Heart left ventricle (tissue), 13 donors: Measurements from ENCODE around the gene NUDT8.
A peak's percentile ranks its signal among the peaks of the same experiment; 100 is the strongest.

ENCODE experiments used
- POLR2A ChIP-seq, 2 donors: fragments of 450-650 bp; IDR thresholded peaks; one replicate each; pipeline ENCODE4 v1.6.1; 2017; ENCODE audit warnings: antibody characterized with exemption in 2 of 2, mild to moderate bottlenecking in 2 of 2, moderate library complexity in 2 of 2
- TF ChIP-seq, protein P1 (sequence below), 12 donors: fragments of 200-600 bp; sonication (generic) in 4 of 12; IDR thresholded peaks; one replicate each; pipeline versions ENCODE4 v1.5.0 to v1.8.0; 2018 to 2022; ENCODE audit warnings: antibody characterized with exemption in 12 of 12, mild to moderate bottlenecking in 5 of 12
- donor health status: ischemic (EF 13 %, LVEDD 7.1; RV severe dilation, severe dysfunction).
- donor health status: DM: no; HTN: yes; CAD: no.
- donor health status: DM: no; HTN: no; CAD: no.
- donor health status: ischemic (EF 25% LVEDD 6.9; RV normal size, moderate dysfunction).
- donor health status: ischemic (EF 25% LVEDD 5.7; RV mildly dilated, moderate dysfunction).
- donor health status: ischemic (EF 35%, LVEDD 5.7; RV mildly dilated, moderate dysfunction).
- donor health status: nonischemic (EF 11% LVEDD 7.7; RV severe dilation, severe dysfunction).
- donor health status: DM: yes; HTN: yes; CAD: no.
- donor health status: PGD.
- donor health status: ischemic (EF 29% LVEDD 5.4; RV normal size, mild dysfunction).
- donor health status: nonischemic (EF 23%, LVEDD 6.1; RV moderate dilation, normal function).

DNA sequence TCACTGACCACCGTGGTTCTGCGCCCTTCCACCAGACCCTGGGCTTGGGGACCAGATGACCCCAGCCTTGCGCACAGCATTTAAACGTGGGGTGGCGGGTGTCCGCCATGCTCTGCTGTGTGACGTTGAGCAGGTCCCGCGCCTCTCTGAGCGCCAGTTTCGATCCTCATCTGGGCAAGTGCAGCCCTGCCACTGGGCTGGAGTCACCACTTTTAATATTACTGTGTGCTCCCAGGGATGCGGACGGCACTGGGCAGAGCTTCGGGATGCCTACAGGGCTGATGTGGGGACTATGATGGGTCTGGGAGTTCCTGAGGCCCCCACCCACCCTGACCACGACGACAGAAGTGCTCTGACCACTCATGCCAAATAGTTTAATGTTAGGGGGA is 1.2 kb upstream of the NUDT8 start:
- TF ChIP-seq, protein P1, sequence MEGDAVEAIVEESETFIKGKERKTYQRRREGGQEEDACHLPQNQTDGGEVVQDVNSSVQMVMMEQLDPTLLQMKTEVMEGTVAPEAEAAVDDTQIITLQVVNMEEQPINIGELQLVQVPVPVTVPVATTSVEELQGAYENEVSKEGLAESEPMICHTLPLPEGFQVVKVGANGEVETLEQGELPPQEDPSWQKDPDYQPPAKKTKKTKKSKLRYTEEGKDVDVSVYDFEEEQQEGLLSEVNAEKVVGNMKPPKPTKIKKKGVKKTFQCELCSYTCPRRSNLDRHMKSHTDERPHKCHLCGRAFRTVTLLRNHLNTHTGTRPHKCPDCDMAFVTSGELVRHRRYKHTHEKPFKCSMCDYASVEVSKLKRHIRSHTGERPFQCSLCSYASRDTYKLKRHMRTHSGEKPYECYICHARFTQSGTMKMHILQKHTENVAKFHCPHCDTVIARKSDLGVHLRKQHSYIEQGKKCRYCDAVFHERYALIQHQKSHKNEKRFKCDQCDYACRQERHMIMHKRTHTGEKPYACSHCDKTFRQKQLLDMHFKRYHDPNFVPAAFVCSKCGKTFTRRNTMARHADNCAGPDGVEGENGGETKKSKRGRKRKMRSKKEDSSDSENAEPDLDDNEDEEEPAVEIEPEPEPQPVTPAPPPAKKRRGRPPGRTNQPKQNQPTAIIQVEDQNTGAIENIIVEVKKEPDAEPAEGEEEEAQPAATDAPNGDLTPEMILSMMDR (IDR thresholded peaks at IDR 0.05) = peak in 1 of 12 donors; percentile 24
- TF ChIP-seq POLR2A (IDR thresholded peaks at IDR 0.05) = no peak
